ENCODE data around the gene SLC28A2.

The SLC28A2 gene

DNA sequence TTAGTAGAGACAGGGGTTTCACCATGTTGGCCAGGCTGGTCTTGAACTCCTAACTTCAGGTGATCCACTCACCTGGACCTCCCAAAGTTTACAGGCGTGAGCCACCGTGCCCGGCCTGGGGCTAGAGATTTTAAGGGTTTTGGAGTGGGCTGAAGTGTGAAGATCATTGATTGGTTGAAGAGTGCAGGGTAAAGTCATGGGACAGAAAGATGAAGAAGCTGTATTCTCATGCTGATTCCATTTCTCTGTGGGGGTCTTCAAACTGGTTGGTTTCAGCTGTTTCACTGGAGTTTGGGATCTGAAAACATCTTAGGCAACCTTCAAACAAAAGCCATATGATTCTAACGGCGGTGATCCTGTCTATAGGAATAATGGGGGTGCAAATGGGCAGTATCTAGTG is 74.2 kb downstream of the SLC28A2 start:
- DNase-seq (ENCODE audit: low read depth), result no peak

- DNase-seq (ENCODE audit: low read depth), result no peak
Observed at GRCh38 chr15:45326741-45327140, 74.7 kb downstream of the SLC28A2 start.

All from activated T-cell treated with anti-CD3 and anti-CD28 coated beads for 48 hours (primary cell).